Measurements from ENCODE around the gene ABHD1.
A peak's percentile ranks its signal among the peaks of the same experiment; 100 is the strongest.
"Not testable (repeated sequence)": the region's sequence is repeated elsewhere in the genome, so short reads cannot be mapped to it uniquely, and the experiment has no call there.

Gene ABHD1

GRCh38 chr2:27109083-27109482 lies 14.5 kb upstream of the ABHD1 start:
- DNase-seq (ENCODE audit: low read depth), result no peak

DNA sequence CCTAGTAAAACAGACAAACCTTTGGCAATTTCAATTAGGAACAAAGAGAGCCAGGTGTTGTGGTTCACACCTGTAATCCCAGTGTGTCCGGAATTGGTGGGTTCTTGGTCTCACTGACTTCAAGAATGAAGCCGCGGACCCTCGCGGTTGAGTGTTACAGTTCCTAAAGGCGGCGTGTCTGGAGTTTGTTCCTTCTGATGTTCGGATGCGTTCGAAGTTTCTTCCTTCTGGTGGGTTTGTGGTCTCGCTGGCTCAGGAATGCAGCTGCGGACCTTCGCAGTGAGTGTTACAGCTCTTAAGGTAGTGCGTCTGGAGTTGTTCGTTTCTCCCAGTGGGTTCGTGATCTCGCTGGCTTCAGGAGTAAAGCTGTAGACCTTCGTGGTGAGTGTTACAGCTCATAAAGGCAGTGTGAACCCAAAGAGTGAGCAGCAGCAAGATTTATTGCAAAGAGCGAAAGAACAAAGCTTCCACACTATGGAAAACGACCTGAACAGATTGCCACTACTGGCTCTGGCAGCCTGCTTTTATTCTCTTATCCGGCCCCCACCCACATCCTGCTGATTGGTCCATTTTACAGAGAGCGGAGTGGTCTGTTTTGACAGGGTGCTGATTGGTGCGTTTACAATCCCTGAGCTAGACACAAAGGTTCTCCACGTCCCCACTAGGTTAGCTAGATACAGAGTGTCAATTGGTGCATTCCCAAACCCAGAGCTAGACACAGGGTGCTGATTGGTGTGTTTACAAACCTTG lies 12.8 kb upstream of the ABHD1 start:
- DNase-seq (ENCODE audit: low read depth), result not testable (repeated sequence)

DNA sequence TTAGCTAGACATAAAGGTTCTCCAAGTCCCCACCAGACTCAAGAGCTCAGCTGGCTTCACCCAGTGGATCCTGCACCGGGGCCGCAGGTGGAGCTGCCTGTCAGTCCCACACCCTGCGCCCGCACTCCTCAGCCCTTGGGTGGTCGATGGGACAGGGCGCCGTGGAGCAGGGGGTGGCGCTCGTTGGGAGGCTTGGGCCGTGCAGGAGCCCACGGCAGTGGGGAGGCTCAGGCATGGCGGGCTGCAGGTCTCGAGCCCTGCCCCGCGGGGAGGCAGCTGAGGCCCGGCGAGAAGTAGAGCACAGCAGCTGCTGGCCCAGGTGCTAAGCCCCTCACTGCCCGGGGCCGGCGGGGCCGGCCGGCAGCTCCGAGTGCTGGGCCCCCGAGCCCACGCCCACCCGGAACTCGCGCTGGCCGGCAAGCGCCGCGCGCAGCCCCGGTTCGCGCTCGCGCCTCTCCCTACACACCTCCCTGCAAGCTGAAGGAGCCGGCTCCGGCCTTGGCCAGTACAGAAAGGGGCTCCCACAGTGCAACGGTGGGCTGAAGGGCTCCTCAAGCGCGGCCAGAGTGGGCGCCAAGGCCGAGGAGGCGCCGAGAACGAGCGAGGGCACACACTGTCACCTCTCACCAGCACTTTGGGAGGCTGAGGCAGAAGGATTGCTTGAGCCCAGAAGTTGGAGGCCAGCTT lies 12.1 kb upstream of the ABHD1 start:
- DNase-seq (ENCODE audit: low read depth), result not testable (repeated sequence)

- DNase-seq (ENCODE audit: low read depth), result no peak
These were observed 8.1 kb upstream of the ABHD1 start for GRCh38 chr2:27115519-27115918.

GRCh38 chr2:27117995-27118524 lies 5.6 kb upstream of the ABHD1 start:
- no peak for DNase-seq (ENCODE audit: low read depth)

- DNase-seq (ENCODE audit: low read depth), result no peak
These were observed 4.9 kb upstream of the ABHD1 start, which contains the start of gene CGREF1 for GRCh38 chr2:27118525-27119329. Gene CGREF1, minus strand, starts transcription at chr2:27119128. Its CDS starts 14,762 bp downstream, at chr2:27104366.

GRCh38 chr2:27119330-27119670 lies 4.3 kb upstream of the ABHD1 start:
- not testable (repeated sequence) for DNase-seq (ENCODE audit: low read depth)

- DNase-seq (ENCODE audit: low read depth), result no peak
These were observed 1.7 kb upstream of the ABHD1 start for GRCh38 chr2:27121906-27122305.

- no peak for DNase-seq (ENCODE audit: low read depth)
These were observed 824 bp upstream of the ABHD1 start for GRCh38 chr2:27122791-27123190.

DNA sequence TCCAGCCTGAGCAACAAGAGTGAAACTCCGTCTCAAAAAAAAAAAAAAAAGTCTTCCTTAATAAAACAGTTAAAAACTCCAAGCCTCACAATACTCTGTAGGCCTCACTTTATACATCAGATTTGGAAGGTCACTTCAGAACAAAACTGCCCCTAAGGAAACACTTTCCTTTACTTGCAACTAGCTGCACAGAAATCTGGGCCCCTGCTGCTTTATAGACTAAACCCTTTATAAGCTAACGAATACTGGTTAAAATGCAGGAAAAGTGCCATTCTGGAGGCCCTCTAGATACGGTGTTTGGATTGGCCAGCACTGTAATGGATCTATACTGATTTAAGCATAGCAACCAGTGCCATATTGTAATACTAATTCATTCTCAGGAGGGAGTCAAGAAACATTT lies 1.5 kb downstream of the ABHD1 start:
- no peak for DNase-seq (ENCODE audit: low read depth)

GRCh38 chr2:27126252-27126710 lies 2.7 kb downstream of the ABHD1 start:
- no peak for DNase-seq (ENCODE audit: low read depth)

GRCh38 chr2:27127883-27128667 lies 4.5 kb downstream of the ABHD1 start:
- DNase-seq (ENCODE audit: low read depth), result no peak

DNA sequence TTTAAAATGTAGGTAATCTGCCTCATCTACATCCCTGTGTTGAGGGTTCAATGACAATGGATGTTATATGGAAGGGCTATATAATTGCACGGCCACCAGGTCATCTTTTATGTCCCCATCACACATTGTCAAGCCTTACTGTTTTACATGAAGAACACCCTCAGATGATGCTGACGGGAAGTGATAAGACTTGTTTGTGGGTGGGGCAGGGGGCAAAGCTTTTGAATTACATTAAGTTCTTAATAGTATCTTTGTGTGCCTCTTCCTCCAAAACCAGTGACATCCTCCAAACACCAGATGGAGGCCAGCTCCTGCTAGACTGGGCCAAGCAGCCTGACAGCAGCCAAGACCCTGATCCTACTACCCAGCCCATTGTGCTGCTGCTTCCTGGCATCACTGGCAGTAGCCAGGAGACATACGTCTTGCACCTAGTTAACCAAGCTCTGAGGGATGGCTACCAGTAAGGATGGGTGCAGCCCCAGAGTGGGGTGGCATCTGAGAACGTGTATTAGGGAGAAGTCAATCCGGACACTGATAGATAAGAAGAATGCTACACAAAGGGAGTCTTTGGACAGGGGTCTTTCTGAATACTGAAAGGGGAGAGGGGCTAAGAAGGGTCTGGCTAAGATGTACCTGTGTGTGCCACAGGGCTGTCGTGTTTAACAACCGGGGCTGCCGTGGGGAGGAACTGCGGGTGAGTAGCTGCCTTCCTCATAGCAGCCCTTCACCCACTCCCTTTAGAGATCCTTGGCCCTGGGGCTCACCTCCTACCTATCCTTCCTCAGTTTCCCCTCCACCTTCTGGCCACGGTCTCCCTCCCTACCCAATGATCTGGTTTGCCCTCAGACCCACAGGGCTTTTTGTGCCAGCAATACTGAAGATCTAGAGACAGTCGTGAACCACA lies 5.3 kb downstream of the ABHD1 start:
- DNase-seq (ENCODE audit: low read depth), result no peak

DNA sequence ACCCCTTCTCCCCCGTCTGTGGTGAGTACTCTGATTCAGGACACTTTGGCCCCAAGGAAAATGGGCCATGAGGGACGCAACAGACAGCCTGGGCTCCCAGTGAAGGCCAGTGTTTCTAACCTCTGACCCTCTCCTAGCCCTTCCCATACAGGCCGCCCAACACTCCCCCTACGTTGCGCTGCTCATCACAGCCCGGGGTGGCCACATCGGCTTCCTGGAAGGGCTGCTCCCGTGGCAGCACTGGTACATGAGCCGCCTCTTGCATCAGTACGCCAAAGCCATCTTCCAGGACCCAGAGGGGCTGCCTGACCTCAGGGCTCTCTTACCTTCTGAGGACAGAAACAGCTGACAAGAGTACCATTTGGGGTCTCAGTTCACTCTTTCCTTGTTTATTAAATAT lies 6.8 kb downstream of the ABHD1 start:
- no peak for DNase-seq (ENCODE audit: low read depth)

DNA sequence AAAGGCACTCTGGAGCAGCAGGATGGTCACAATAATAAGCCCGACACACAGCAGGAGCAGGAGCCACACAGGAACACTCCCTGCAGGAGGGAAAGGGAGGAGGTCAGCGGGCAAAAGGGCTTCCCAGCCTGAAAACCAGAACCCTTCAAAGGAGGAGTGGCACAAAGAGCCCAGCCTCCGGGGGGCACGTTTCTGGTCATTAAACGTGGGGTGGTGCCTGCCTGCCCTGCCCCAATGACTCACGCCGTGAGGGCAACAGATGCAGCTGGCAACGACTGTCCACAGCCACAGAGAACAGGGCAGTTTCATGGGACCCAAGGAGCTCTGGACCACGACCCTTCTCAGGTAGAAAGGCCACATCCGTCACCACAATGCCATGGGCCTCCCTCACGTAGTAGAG lies 7.8 kb downstream of the ABHD1 start:
- DNase-seq (ENCODE audit: low read depth), result no peak

DNA sequence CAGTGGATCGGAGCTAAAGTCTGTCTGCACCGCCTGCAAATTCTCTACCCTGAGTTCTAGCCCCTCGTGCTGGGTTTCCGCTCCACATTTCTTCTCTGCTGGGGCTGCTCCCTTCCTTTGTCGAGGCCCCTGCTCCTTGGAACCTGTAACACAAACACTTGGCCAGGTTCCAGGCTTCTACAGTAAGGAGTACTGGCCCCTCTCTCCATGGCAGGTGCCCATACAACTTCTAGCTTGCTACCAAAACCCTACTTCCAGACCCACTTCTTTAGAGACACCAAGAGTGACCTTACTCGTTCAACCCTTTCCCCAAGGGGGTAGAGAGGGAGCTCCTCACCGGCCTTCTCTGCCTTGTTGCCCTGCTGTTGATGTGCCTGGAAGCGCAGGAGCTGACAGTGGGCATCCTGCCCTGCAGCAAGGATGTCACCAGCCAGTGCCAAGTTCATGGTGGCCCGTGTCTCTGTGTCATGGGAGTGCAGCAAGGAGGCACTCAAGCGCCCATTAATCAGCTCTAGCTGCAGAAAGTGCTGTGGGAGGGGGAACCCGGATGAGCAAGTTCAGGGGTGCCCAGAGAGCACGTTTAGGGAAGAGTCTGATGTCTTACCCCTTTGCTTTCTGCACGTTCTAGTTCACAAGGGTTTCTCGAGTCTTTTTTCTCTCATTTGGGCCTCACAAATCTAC lies 9.7 kb downstream of the ABHD1 start:
- no peak for DNase-seq (ENCODE audit: low read depth)

- peak; percentile 98 for DNase-seq (ENCODE audit: low read depth)
These were observed 10.5 kb downstream of the ABHD1 start, which contains the start of gene PREB for GRCh38 chr2:27133905-27134780. Gene PREB, minus strand, starts transcription at chr2:27134636. Its CDS starts 215 bp downstream, at chr2:27134421.

GRCh38 chr2:27134781-27135477 lies 11.3 kb downstream of the ABHD1 start:
- DNase-seq (ENCODE audit: low read depth), result no peak

Measured in activated T-helper 9 cell treated with anti-CD3 and anti-CD28 coated beads, Interleukin-2, amount 50 U/mL, for 16 hours (primary cell).